SK-N-SH (cell line): Measurements from ENCODE around the gene ALX3. TPM values are rescaled to one million over a fixed set of nuclear protein-coding genes. Genes with fewer than 3 reads are reported as not detected.

Source experiments
- CTCF ChIA-PET: fragments of 300-600, 350-600 bp; formaldehyde crosslinking; extraction: SDS; loops from one replicate; lab custom pipeline; 2021; lab: Yijun Ruan, JAX
- POLR2A ChIA-PET: fragments of 350-600 bp; sonication (Branson Sonifier 250); formaldehyde crosslinking; extraction: SDS; loops from one replicate; lab custom pipeline; 2020; ENCODE audit warnings: antibody characterized with exemption, inconsistent platforms; lab: Yijun Ruan, JAX
- DNase-seq: peaks from one replicate; pipeline ENCODE4 v3.0.0; 2012
- H2AFZ ChIP-seq: fragments of 200-600 bp; sonication (generic); 2 replicates; pipeline ENCODE4 v1.8.1; 2016; ENCODE audit warnings: antibody characterized with exemption, mild to moderate bottlenecking, low read depth
- H3F3A ChIP-seq: fragments of 200-600 bp; sonication (generic); replicated peaks from 2 replicates; pipeline ENCODE3; 2016; ENCODE audit warnings: antibody characterized with exemption, mild to moderate bottlenecking; ENCODE audit not compliant: insufficient read depth
- H3K27ac ChIP-seq, 2 experiments: fragments of 200-500 bp in 1 of 2; fragments of 200-600 bp in 1 of 2; sonication (Bioruptor generic) in 1 of 2; sonication (generic), shearing (Covaris generic) in 1 of 2; 2 replicates each; pipeline versions ENCODE4 v1.5.1 to v1.6.1; 2014 to 2016; ENCODE audit warnings: low read depth in 2 of 2, inconsistent platforms in 1 of 2, low read length in 1 of 2, mild to moderate bottlenecking in 1 of 2, mixed read lengths in 1 of 2
- H3K27me3 ChIP-seq: fragments of 200-600 bp; sonication (generic), shearing (Covaris generic); 2 replicates; pipeline ENCODE4 v1.6.1; 2016; ENCODE audit warnings: mixed run types; ENCODE audit not compliant: insufficient read depth
- H3K36me3 ChIP-seq, 2 experiments: fragments of 200-500 bp in 1 of 2; fragments of 200-600 bp in 1 of 2; sonication (Bioruptor generic) in 1 of 2; sonication (generic) in 1 of 2; replicated peaks in 1 of 2; 2 replicates each; pipeline versions ENCODE3 to v1.5.1; 2014 to 2016; ENCODE audit warnings: low read length in 1 of 2, mild to moderate bottlenecking in 1 of 2; ENCODE audit not compliant: insufficient read depth in 2 of 2, control insufficient read depth in 1 of 2
- H3K4me1 ChIP-seq, 2 experiments: fragments of 200-500 bp in 1 of 2; fragments of 200-600 bp in 1 of 2; sonication (Bioruptor generic) in 1 of 2; sonication (generic), shearing (Covaris generic) in 1 of 2; 2 replicates each; pipeline versions ENCODE4 v1.5.1 to v1.6.1; 2014 to 2016; ENCODE audit warnings: low read depth in 1 of 2, low read length in 1 of 2, mixed run types in 1 of 2; ENCODE audit not compliant: insufficient read depth in 2 of 2, control insufficient read depth in 1 of 2
- H3K4me2 ChIP-seq: fragments of 200-600 bp; sonication (generic), shearing (Covaris generic); 2 replicates; pipeline ENCODE4 v1.6.1; 2017; ENCODE audit warnings: mixed run types
- H3K4me3 ChIP-seq, 2 experiments: fragments of 200-500 bp in 1 of 2; fragments of 200-600 bp in 1 of 2; sonication (Bioruptor generic) in 1 of 2; sonication (generic), shearing (Covaris generic) in 1 of 2; 2 replicates each; pipeline versions ENCODE4 v1.5.1 to v1.8.1; 2014 to 2016; ENCODE audit warnings: low read depth in 2 of 2, inconsistent platforms in 1 of 2, low read length in 1 of 2, mild to moderate bottlenecking in 1 of 2, mixed read lengths in 1 of 2, moderate library complexity in 1 of 2
- H3K79me2 ChIP-seq: fragments of 200-600 bp; sonication (generic); 2 replicates; pipeline ENCODE4 v1.8.1; 2017; ENCODE audit warnings: mild to moderate bottlenecking; ENCODE audit not compliant: insufficient read depth
- H3K9ac ChIP-seq: fragments of 200-600 bp; sonication (generic); 2 replicates; pipeline ENCODE4 v1.6.1; 2017; ENCODE audit warnings: mixed run types
- H3K9me2 ChIP-seq: fragments of 200-600 bp; sonication (generic); 2 replicates; pipeline ENCODE4 v1.6.1; 2017; ENCODE audit warnings: mixed run types
- H3K9me3 ChIP-seq: fragments of 200-600 bp; sonication (generic); 2 replicates; pipeline ENCODE4 v1.6.1; 2017; ENCODE audit warnings: mixed run types, mild to moderate bottlenecking, moderate library complexity
- H4K20me1 ChIP-seq: fragments of 200-600 bp; sonication (generic); 2 replicates; pipeline ENCODE4 v1.6.1; 2017; ENCODE audit warnings: mild to moderate bottlenecking, mixed run types; ENCODE audit not compliant: insufficient read depth
- CTCF ChIP-seq: fragments of 200-600 bp; sonication (generic); IDR thresholded peaks from 2 replicates; pipeline ENCODE4 v1.6.1; 2017; ENCODE audit warnings: antibody characterized with exemption, mild to moderate bottlenecking, moderate library complexity
- EP300 ChIP-seq, 2 experiments: IDR thresholded peaks; 2 replicates each; pipeline versions ENCODE4 v1.4.0 to v1.6.1; 2012; ENCODE audit warnings: borderline replicate concordance in 1 of 2, low read depth in 1 of 2, low read length in 1 of 2
- EZH2phosphoT487 ChIP-seq: fragments of 200-600 bp; sonication (generic); IDR thresholded peaks from 2 replicates; pipeline ENCODE4 v1.6.1; 2017; ENCODE audit warnings: low read depth, mixed run types, mild to moderate bottlenecking, antibody characterized with exemption, moderate library complexity, borderline replicate concordance
- FOXJ3 ChIP-seq: sonication (generic); formaldehyde crosslinking; IDR thresholded peaks from 2 replicates; pipeline ENCODE4 v1.5.1; 2020; ENCODE audit warnings: mild to moderate bottlenecking, missing genetic modification reagents
- FOXM1 ChIP-seq: IDR thresholded peaks from 2 replicates; pipeline ENCODE4 v1.4.0; 2012; ENCODE audit warnings: low read depth, mild to moderate bottlenecking
- JUND ChIP-seq: IDR thresholded peaks from 2 replicates; pipeline ENCODE4 v1.4.0; 2012
- MAX ChIP-seq: IDR thresholded peaks from 2 replicates; pipeline ENCODE4 v1.4.0; 2012; ENCODE audit warnings: low read depth
- PBX3 ChIP-seq: IDR thresholded peaks from 2 replicates; pipeline ENCODE4; 2012
- REST ChIP-seq: IDR thresholded peaks from 2 replicates; pipeline ENCODE4 v1.6.1; 2012; ENCODE audit warnings: mild to moderate bottlenecking, low read depth, low read length, moderate library complexity
- SIN3A ChIP-seq: IDR thresholded peaks from 2 replicates; pipeline ENCODE4 v1.6.1; 2012; ENCODE audit warnings: low read depth, mild to moderate bottlenecking, low read length, moderate library complexity, borderline replicate concordance
- TEAD4 ChIP-seq: IDR thresholded peaks from 2 replicates; pipeline ENCODE4 v1.4.0; 2012; ENCODE audit warnings: mild to moderate bottlenecking, borderline replicate concordance; ENCODE audit not compliant: insufficient read depth
- WGBS: methylation state at CpG from one replicate; pipeline ENCODE4 v1.1.6; 2017; ENCODE audit warnings: low lambda C conversion rate; 5-methylcytosine and 5-hydroxymethylcytosine counted together
- polyA plus RNA-seq, 3 experiments: library from polyadenylated mRNA; depleted of rRNA; stranded (reverse); fragments of >200 nt; gene quantifications; 2 replicates each; pipeline ENCODE4 v1.2.3, GENCODE V29; 2012

Gene ALX3
- polyA plus RNA-seq, 1 of the 3 experiments (the other 2 are of a cell fraction): not detected

- Histone ChIP-seq H4K20me1 (no peaks in the 10 kb centered on the region), H3K36me3 (no peaks in the 10 kb centered on the region), H3K9me3 (no peaks in the 10 kb centered on the region), H3K4me1 (peaks cover 4 to 80% of the 10 kb centered on the region in 2 experiments; a peak in 3 of 4 replicates), H3K4me3 (no peak overlapping the region), H3K4me2 (no peak overlapping the region), H3K27me3 (no peaks in the 10 kb centered on the region), H3K9me2 (no peaks in the 10 kb centered on the region), H3K9ac (no peak overlapping the region), H2AFZ (no peak overlapping the region), H3K79me2 (no peaks in the 10 kb centered on the region), H3F3A (no peaks in the 10 kb centered on the region), H3K27ac (peak overlapping the region in 1 of 2 experiments; percentile 82; a peak in 2 of 4 replicates)
- DNase-seq: no peak
- no peak for TF ChIP-seq FOXJ3 (CRISPR knock-in tag)
- no peak for TF ChIP-seq CTCF
- TF ChIP-seq EP300 (IDR thresholded peaks at IDR 0.05; ENCODE audit: borderline replicate concordance in 1 of 2, low read depth in 1 of 2, low read length in 1 of 2): no peak
- TF ChIP-seq PBX3: no peak
- no peak for TF ChIP-seq REST
- no peak for TF ChIP-seq MAX
- TF ChIP-seq SIN3A: no peak
- no peak for TF ChIP-seq TEAD4
- no peak for TF ChIP-seq JUND
- TF ChIP-seq EZH2phosphoT487: no peak
- TF ChIP-seq FOXM1: no peak
- WGBS: 75% methylated on average over 7 of the region's 11 CpGs
- ChIA-PET POLR2A (interaction anchor here (1.4 to 1.5 kb wide), 2 partner anchors 9 to 32 kb away, joined by 3 read pairs; no protein-coding TSS in a partner anchor), CTCF (interaction anchor here (1.1 to 51.7 kb wide), 7 partner anchors 8 to 363 kb away, joined by 3 to 1768 read pairs (median 5); partner anchors contain the start of gene STRIP1)
Observed at GRCh38 chr1:110097507-110098221, 27.2 kb upstream of the ALX3 start.
